GM23248 (cell line): ENCODE measurements around the gene UTS2R. TPM values are rescaled to one million over a fixed set of nuclear protein-coding genes. Genes with fewer than 3 reads are reported as not detected.
"Not testable (repeated sequence)": the region's sequence is repeated elsewhere in the genome, so short reads cannot be mapped to it uniquely, and the experiment has no call there.

Source experiments
- DNase-seq: peaks from one replicate; pipeline ENCODE4 v3.0.0-alpha.2; 2015
- H2AFZ ChIP-seq: fragments of 200-600 bp; sonication (generic); 2 replicates; pipeline ENCODE4 v1.6.1; 2016; ENCODE audit warnings: antibody characterized with exemption
- H3F3A ChIP-seq: fragments of 200-600 bp; sonication (generic); 2 replicates; pipeline ENCODE4 v1.6.1; 2016; ENCODE audit warnings: mild to moderate bottlenecking, antibody characterized with exemption, mixed run types; ENCODE audit not compliant: insufficient read depth
- H3K27ac ChIP-seq: fragments of 200-600 bp; sonication (generic); 2 replicates; pipeline ENCODE4 v1.5.1; 2016; ENCODE audit warnings: mild to moderate bottlenecking
- H3K27me3 ChIP-seq: fragments of 200-600 bp; sonication (generic); replicated peaks from 2 replicates; pipeline ENCODE4 v1.6.1; 2016; ENCODE audit warnings: mild to moderate bottlenecking; ENCODE audit not compliant: insufficient read depth
- H3K36me3 ChIP-seq: fragments of 200-600 bp; sonication (generic); 2 replicates; pipeline ENCODE4 v1.6.1; 2016; ENCODE audit warnings: low read depth, mild to moderate bottlenecking
- H3K4me1 ChIP-seq: fragments of 200-600 bp; sonication (generic); 2 replicates; pipeline ENCODE4 v1.6.1; 2016; ENCODE audit warnings: mild to moderate bottlenecking; ENCODE audit not compliant: insufficient read depth
- H3K4me2 ChIP-seq: fragments of 200-600 bp; sonication (generic); one replicate; pipeline ENCODE4 v1.6.1; 2016; ENCODE audit warnings: mild to moderate bottlenecking; ENCODE audit not compliant: unreplicated experiment
- H3K4me3 ChIP-seq: fragments of 200-600 bp; sonication (generic); 2 replicates; pipeline ENCODE4 v1.5.1; 2016; ENCODE audit warnings: mild to moderate bottlenecking
- H3K79me2 ChIP-seq: fragments of 200-600 bp; sonication (generic); 2 replicates; pipeline ENCODE4 v1.6.1; 2016; ENCODE audit warnings: mild to moderate bottlenecking; ENCODE audit not compliant: insufficient read depth
- H3K9ac ChIP-seq: fragments of 200-600 bp; sonication (generic); 2 replicates; pipeline ENCODE4 v1.6.1; 2016; ENCODE audit warnings: mild to moderate bottlenecking
- H3K9me2 ChIP-seq: fragments of 200-600 bp; sonication (generic); 2 replicates; pipeline ENCODE4 v1.6.1; 2016; ENCODE audit warnings: mixed run types, mild to moderate bottlenecking, moderate library complexity; ENCODE audit not compliant: insufficient read depth
- H3K9me3 ChIP-seq: fragments of 200-600 bp; sonication (generic); one replicate; pipeline ENCODE4 v1.6.1; 2017; ENCODE audit warnings: low read depth
- H4K20me1 ChIP-seq: fragments of 200-600 bp; sonication (generic); 2 replicates; pipeline ENCODE4 v1.6.0; 2016; ENCODE audit not compliant: insufficient read depth
- EZH2 ChIP-seq: fragments of 200-600 bp; sonication (generic); IDR thresholded peaks from 2 replicates; pipeline ENCODE4 v1.6.1; 2018; ENCODE audit warnings: antibody characterized with exemption, mild to moderate bottlenecking; ENCODE audit not compliant: insufficient read depth, poor library complexity, severe bottlenecking
- EZH2phosphoT487 ChIP-seq: fragments of 200-600 bp; sonication (generic); IDR thresholded peaks from 2 replicates; pipeline ENCODE4 v1.6.1; 2018; ENCODE audit warnings: antibody characterized with exemption, moderate library complexity, mild to moderate bottlenecking, low read depth; ENCODE audit not compliant: insufficient read depth
- WGBS, 2 experiments: methylation state at CpG; one replicate each; pipeline ENCODE4 v1.1.6; 2015 to 2017; ENCODE audit warnings: low lambda C conversion rate in 2 of 2, low coverage in 1 of 2; ENCODE audit errors: missing lambda C conversion rate in 2 of 2; 5-methylcytosine and 5-hydroxymethylcytosine counted together
- in situ Hi-C: fragments of 300-500 bp; cut with MboI; formaldehyde crosslinking; loops from 2 replicates; pipeline ENCODE4 v1.15.0; 2020
- polyA plus RNA-seq: library from polyadenylated mRNA; unstranded; fragments of >200 nt; fragmentation: Nextera tagmentation; extraction: Ambion mirVana; gene quantifications from 2 replicates; pipeline ENCODE4 v1.2.1, GENCODE V29; 2016
- total RNA-seq: library from RNA; depleted of rRNA; stranded (reverse); fragments of >200 nt; shearing (Covaris generic); gene quantifications from 2 replicates; pipeline ENCODE4 v1.2.3, GENCODE V29; 2014

The UTS2R gene
- total and polyA plus RNA-seq, 2 experiments from 2014 or later: not detected

DNA sequence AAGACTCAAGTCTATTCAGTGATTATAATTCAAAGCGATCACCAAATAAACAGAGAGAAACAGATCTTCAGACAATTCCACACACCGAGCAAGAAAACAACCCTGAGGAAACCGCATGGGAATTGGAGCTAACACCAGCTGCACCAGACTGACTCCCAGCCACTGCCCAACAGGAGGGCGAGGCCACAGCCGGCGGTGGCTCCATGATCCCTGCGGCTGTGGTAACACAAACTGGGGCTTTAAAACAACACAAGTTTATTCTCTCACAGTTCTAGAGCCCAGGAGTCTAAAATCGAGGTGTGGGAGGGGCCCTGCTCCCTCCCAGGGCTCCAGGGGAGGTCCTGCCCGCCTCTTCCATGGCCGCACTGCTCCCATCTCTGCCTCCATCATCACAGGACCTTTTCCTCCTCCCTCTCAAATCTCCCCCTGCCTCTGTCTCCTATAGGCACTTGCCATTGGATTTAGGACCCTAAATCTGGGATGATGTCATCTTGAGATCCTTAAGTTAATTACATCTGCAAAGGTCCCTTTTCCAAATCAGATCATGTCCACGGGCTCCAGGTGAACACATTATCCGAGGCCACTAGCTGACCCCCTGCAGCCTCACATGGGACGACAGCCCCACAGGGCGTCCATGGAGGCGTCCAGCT is 36.8 kb downstream of the UTS2R start:
- no peak for DNase-seq
- in situ Hi-C loops: no loop called here
- WGBS, 2 experiments: 90 to 92% methylated on average over 15 of the region's 15 CpGs

GRCh38 chr17:82408938-82409318 is 37.4 kb downstream of the UTS2R start:
- WGBS, 2 experiments: 94 to 96% methylated on average over 18 to 21 of the region's 21 CpGs
- H3K79me2 ChIP-seq: no peaks in the 10 kb centered on the region
- H3K4me1 ChIP-seq: no peaks in the 10 kb centered on the region
- no peaks in the 10 kb centered on the region for H3K27me3 ChIP-seq
- H3F3A ChIP-seq: no peaks in the 10 kb centered on the region
- H3K4me3 ChIP-seq: no peak overlapping the region
- H2AFZ ChIP-seq: no peak overlapping the region
- in situ Hi-C loops: no loop called here
- TF ChIP-seq EZH2: no peak
- TF ChIP-seq EZH2phosphoT487: no peak
- H3K9me2 ChIP-seq: no peaks in the 10 kb centered on the region
- H3K4me2 ChIP-seq: no peak overlapping the region
- H4K20me1 ChIP-seq: no peaks in the 10 kb centered on the region
- no peak overlapping the region for H3K9ac ChIP-seq
- H3K36me3 ChIP-seq: no peaks in the 10 kb centered on the region
- DNase-seq: no peak
- H3K9me3 ChIP-seq: no peaks in the 10 kb centered on the region
- H3K27ac ChIP-seq: no peak overlapping the region

More for the DNA sequence above, 36.8 kb downstream of the UTS2R start:
- H3K9me3 ChIP-seq: no peaks in the 10 kb centered on the region
- H4K20me1 ChIP-seq: no peaks in the 10 kb centered on the region
- no peak overlapping the region for H3K9ac ChIP-seq
- no peaks in the 10 kb centered on the region for H3K79me2 ChIP-seq
- TF ChIP-seq EZH2phosphoT487 (no peak), EZH2 (no peak)
- H3K36me3 ChIP-seq: no peaks in the 10 kb centered on the region
- H3K4me3 ChIP-seq: no peak overlapping the region
- H3K4me2 ChIP-seq: no peak overlapping the region
- H3K9me2 ChIP-seq: no peaks in the 10 kb centered on the region
- no peak overlapping the region for H3K27ac ChIP-seq
- H3K4me1 ChIP-seq: no peaks in the 10 kb centered on the region
- H3K27me3 ChIP-seq: no peaks in the 10 kb centered on the region
- H2AFZ ChIP-seq: no peak overlapping the region
- no peaks in the 10 kb centered on the region for H3F3A ChIP-seq

DNA sequence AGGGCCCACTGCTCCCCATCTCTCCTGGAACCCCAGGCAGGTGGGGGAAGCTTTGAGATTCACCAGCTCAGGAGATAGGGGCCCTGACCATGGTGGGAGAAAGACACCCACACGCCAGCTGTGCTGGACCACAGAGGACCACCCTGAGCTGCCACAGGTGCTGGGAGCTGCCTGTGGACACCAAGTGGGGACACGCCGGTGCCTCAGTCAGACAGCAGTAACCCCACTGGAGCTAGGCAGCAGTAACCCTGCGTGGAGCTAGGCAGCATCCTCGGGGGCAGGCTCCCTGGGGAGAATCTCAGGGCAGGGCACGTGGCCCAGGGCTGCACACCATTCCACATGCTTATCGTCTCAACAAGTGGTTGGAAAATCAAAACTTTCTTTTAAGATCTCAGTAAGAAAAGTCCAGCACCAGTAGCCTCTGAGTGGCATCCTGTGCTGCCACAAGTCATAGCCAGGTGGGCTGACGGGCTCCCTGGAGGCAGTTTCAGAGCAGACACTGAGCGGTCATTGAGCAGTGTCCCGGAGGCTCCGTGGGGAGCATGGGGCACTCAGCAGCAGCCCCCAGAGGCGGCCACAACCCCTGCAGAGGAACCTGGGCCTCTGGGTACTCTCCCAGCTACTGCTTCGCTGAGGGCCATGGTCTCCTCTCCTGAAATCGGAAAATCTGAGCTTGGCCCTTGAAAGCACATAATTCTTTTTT is 38.6 kb downstream of the UTS2R start:
- TF ChIP-seq EZH2phosphoT487 (no peak), EZH2 (no peak)
- H3K4me2 ChIP-seq: no peak overlapping the region
- DNase-seq: no peak
- no peaks in the 10 kb centered on the region for H3K36me3 ChIP-seq
- H3K79me2 ChIP-seq: no peaks in the 10 kb centered on the region
- H3K9me3 ChIP-seq: no peaks in the 10 kb centered on the region
- no peak overlapping the region for H2AFZ ChIP-seq
- WGBS, 2 experiments: 86 to 87% methylated on average over 14 of the region's 14 CpGs
- H3F3A ChIP-seq: no peaks in the 10 kb centered on the region
- no peaks in the 10 kb centered on the region for H3K4me1 ChIP-seq
- no peaks in the 10 kb centered on the region for H4K20me1 ChIP-seq
- H3K4me3 ChIP-seq: no peak overlapping the region
- H3K27ac ChIP-seq: no peak overlapping the region
- in situ Hi-C loops: loop anchor here (10.0 kb wide), 1 partner anchor 55 kb away; the partner anchor contains the start of gene TEX19
- no peaks in the 10 kb centered on the region for H3K27me3 ChIP-seq
- H3K9me2 ChIP-seq: no peaks in the 10 kb centered on the region
- H3K9ac ChIP-seq: no peak overlapping the region

GRCh38 chr17:82411396-82412053 is 40.0 kb downstream of the UTS2R start:
- Histone ChIP-seq H3K79me2 (no peaks in the 10 kb centered on the region), H3F3A (no peaks in the 10 kb centered on the region), H3K27ac (no peak overlapping the region), H3K4me3 (no peak overlapping the region), H3K27me3 (no peaks in the 10 kb centered on the region), H2AFZ (no peak overlapping the region), H3K9me2 (no peaks in the 10 kb centered on the region), H3K9ac (no peak overlapping the region), H3K9me3 (no peaks in the 10 kb centered on the region), H3K4me1 (no peaks in the 10 kb centered on the region), H4K20me1 (no peaks in the 10 kb centered on the region), H3K36me3 (no peaks in the 10 kb centered on the region), H3K4me2 (no peak overlapping the region)
- in situ Hi-C loops: loop anchor here (10.0 kb wide), 1 partner anchor 57 kb away; the partner anchor contains the start of gene TEX19
- no peak for DNase-seq
- TF ChIP-seq EZH2phosphoT487 (no peak), EZH2 (no peak)
- 92% methylated on average over 21 to 24 of the region's 24 CpGs for WGBS, 2 experiments

DNA sequence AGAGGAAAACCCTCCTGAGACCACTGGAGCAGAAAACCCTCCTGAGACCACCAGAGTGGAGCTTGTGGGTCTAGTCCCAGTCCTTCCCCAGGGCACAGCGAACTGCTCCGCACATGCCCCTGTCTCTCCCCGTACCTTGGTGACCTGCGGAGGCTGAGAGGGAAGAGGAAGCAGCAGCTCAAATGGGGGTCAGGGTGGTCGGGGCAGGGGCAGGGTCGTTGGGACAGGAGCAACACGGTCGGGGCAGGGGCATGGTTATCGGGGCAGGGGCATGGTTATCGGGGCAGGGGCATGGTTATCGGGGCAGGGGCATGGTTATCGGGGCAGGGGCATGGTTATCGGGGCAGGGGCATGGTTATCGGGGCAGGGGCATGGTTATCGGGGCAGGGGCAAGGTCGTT is 40.5 kb downstream of the UTS2R start:
- H4K20me1 ChIP-seq, DNase-seq, H3K36me3 ChIP-seq, H3K79me2 ChIP-seq, H3K4me3 ChIP-seq, H3K9me2 ChIP-seq, H3K9ac ChIP-seq, H3K9me3 ChIP-seq, H3K4me2 ChIP-seq, H3F3A ChIP-seq, H3K27ac ChIP-seq, H3K4me1 ChIP-seq, H3K27me3 ChIP-seq, H2AFZ ChIP-seq: not testable (repeated sequence)
- WGBS, 2 experiments: 82 to 86% methylated on average over 7 to 16 of the region's 16 CpGs
- in situ Hi-C loops: loop anchor here (10.0 kb wide), 1 partner anchor 57 kb away; the partner anchor contains the start of gene TEX19
